Midbrain (tissue), 1 donor: Measurements from ENCODE around the gene FFAR1.
A peak's percentile ranks its signal among the peaks of the same experiment; 100 is the strongest.

ENCODE experiments used
- DNase-seq: peaks from one replicate; lab custom pipeline; 2025; lab: John Stamatoyannopoulos, UW

The FFAR1 gene

DNA sequence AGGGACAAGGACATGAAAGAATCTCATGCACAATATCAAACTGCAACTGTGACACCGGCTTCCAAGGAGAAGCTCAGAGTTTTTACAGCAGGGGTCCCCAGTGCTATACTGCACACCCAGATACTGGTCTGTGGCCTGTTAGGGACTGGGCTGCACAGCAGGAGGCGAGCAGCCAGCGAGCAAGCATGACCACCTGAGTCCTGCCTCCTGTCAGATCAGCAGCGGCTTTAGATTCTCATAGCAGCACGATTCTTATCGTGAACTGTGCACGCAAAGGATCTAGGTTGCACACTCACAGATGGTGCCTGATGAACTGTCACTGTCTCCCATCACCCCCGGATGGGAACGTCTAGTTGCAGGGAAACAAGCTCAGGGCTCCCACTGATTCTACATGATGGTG is 31.8 kb upstream of the FFAR1 start:
- no peak for DNase-seq

GRCh38 chr19:35316560-35316959 is 31.1 kb upstream of the FFAR1 start:
- DNase-seq, result no peak

GRCh38 chr19:35317464-35318043 is 30.1 kb upstream of the FFAR1 start:
- DNase-seq, result peak; percentile 6

- peak; percentile 54 for DNase-seq
These were observed 28.8 kb upstream of the FFAR1 start for GRCh38 chr19:35318679-35319448.

DNA sequence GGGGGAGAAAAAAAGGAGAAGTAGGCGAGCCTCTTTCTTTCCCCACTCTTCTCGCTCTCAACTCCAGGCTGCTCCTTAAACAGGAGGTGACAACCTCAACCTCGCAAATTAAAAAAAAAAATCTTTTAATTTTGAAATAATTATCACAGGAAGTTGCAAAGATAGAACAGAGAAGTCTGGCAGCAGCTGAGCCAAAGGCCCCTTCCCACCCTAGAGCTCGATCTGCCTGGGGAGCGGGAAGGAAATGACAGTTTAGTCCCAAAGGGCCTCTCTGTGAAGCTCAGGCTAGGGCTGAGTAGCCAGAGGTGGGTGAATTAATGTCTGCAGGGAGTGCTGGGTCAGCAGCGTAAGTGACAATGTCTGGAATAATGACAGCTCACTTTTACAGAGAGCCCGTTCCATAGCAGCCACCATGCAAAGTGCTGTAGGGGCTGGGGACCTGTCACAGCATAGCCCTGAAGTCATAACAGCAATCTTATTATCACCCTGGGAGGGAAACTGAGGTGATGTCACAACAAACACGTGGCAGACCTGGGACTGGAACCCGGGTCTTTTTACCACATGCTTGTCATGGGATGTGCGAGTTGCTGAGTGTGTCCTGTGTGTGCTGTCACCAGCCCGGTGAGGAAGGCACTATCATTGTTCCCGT is 27.5 kb upstream of the FFAR1 start:
- DNase-seq, result no peak

DNA sequence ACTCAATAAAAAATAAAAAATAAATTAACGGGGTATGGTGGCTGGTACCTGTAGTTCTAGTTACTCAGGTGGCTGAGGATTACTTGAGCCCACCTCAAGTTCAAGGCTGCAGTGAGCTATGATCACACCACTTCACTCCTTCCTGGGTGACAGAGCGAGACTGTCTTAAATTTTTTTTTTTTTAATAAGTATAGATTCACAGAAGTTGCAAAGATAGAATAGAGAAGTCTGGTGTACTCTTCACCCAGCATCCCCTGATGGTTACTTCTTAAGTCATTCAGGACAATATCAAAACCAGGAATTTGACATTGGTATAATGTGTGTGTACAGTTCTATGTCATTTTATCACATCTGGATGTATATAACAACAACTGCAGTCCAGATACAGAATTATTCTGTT is 26.4 kb upstream of the FFAR1 start:
- no peak for DNase-seq

DNA sequence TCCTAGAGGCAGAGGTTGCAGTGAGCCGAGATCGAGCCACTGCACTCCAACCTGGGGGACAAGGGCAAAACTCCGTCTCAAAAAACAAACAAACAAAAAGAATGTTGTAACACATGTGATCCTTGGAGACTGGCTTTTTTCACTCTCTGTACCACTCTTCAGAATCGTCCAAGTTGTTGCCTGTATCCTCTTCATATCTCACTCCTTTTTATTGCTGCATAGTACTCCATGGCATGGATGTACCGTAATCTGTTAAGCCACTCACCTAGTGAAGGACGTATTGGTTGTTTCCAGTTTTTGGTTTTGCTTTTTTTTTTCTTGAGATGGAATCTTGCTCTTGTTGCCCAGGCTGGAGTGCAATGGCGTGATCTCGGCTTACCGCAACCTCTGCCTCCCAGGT is 25.7 kb upstream of the FFAR1 start:
- no peak for DNase-seq

GRCh38 chr19:35327642-35328041 is 20.1 kb upstream of the FFAR1 start:
- no peak for DNase-seq

DNA sequence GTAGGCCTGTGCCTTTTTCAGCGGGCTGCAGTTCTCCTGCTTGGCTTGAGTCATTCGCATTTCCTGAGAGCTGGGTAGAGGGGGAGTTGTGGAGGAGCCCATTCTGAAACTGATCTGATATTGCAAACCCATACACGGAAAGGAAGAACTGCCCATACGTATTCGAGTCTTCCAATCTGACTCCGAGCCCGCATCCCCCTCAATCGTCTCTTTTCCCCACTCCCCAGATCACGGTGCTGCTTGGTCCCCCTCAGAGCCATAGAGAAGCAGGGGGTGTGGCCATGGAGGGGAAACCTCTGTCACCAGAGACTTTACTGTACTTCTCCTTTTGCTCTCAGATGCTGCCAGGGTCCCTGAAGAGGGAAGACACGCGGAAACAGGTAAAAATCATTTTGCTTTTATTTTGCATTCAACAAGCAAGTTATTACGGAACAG is 18.8 kb upstream of the FFAR1 start, which contains the start of gene CD22:
CD22 (plus strand) TSS at position 337 of the 435 bp plus-strand sequence. CDS start 2,854 bp downstream, outside the sequence.
- DNase-seq, result no peak

- no peak for DNase-seq
These were observed 18.4 kb upstream of the FFAR1 start for GRCh38 chr19:35329323-35329722.

- DNase-seq, result no peak
These were observed 17.2 kb upstream of the FFAR1 start for GRCh38 chr19:35330475-35330874.

GRCh38 chr19:35331551-35332214 is 16.0 kb upstream of the FFAR1 start:
- no peak for DNase-seq

DNA sequence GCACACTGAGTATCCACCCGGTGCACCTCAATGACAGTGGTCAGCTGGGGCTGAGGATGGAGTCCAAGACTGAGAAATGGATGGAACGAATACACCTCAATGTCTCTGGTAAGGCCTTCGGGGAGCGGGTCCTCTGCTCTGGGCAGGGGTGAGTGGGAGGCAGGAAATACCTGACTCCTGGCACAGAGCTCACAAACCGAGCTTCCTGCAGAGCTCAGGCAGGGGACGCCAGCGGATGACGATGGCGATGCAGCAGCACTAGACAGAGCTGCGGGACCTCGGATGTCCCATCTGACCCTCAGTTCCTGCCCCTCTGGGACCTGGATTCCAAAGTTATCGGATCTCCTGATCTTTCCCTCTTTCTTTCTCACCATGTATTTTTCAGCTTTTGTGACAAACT is 14.9 kb upstream of the FFAR1 start:
- DNase-seq, result no peak

- no peak for DNase-seq
These were observed 13.5 kb upstream of the FFAR1 start for GRCh38 chr19:35334144-35334753.

DNA sequence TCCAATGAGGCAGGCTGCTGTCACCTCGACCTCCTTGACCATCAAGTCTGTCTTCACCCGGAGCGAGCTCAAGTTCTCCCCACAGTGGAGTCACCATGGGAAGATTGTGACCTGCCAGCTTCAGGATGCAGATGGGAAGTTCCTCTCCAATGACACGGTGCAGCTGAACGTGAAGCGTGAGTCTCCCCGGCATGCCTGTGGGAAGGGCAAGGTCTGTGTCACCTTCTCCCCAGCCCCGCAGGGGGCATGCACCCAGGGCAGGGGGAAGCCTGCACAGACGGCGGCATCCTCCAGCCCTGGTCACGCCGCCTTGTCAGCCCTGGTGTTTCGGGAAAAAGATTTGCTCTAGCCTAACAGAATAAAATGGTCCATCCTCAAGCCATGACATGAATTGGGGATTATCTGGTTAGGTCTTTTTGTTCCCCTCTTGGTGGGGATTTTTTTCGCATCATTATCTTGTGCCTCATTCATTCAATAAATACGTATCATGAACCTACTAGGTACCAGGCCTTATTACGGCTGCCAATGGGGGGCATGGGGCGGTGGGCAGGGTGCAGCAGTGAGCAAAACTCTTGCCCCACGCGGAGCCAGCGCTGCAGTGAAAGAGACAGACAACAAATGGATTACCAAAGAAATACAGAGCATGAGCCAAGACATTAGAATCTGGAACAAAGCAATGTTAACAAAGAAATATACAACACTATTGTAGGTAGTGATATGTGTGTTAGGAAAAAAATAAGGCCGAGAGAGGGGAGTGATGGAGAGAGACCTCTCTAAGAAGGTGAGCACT is 11.3 kb upstream of the FFAR1 start:
- DNase-seq, result no peak

DNA sequence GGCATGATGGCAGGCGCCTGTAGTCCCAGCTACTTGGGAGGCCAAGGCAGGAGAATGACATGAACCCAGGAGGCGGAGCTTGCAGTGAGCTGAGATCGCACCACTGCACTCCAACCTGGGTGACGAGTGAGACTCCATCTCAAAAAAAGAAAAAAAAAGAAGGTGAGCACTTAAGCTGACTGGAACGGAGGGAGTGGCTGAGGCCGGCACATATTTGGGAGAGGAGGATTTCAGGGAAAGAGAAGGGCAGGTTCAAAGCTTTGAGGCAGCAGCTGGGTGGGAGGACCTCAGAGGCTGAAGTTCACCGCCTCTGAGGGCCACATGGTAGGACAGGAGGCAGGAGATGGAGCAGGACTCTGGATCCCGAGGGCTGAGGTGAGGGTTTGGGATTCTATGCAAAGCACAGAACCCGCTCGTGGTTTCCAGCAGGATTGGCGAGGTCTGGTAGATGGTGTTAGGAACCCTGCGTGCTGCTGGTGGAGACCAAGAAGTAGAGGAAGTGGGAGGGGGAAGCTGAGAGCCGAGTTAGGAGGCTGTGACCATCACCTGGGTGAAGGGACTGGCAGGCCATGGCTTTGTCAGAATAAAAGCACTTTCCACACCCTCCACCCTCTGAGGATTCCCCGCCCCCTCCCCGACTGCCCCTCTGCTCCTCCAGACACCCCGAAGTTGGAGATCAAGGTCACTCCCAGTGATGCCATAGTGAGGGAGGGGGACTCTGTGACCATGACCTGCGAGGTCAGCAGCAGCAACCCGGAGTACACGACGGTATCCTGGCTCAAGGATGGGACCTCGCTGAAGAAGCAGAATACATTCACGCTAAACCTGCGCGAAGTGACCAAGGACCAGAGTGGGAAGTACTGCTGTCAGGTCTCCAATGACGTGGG is 10.4 kb upstream of the FFAR1 start:
- DNase-seq, result no peak

GRCh38 chr19:35337984-35338296 is 9.8 kb upstream of the FFAR1 start:
- DNase-seq, result no peak

DNA sequence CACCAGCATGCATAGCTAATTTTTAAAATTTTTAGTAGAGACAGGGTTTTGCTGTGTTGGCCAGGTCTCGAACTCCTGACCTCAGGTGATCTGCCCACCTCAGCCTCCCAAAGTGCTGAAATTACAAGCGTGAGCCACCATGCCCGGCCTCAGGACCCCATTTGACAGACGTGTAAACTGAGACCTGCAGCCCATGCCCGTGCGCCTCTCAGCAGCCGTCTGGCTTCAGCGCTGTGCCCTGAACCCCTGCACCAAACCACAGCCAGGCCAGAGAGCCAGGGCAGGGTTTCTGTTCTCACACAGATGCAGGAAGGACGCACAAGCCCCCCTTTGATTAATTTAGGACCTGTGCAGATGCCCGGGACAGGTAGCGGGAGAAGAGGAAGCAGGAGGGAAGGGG is 7.3 kb upstream of the FFAR1 start:
- DNase-seq, result no peak

- DNase-seq, result no peak
These were observed 6.7 kb upstream of the FFAR1 start for GRCh38 chr19:35341006-35341405.

DNA sequence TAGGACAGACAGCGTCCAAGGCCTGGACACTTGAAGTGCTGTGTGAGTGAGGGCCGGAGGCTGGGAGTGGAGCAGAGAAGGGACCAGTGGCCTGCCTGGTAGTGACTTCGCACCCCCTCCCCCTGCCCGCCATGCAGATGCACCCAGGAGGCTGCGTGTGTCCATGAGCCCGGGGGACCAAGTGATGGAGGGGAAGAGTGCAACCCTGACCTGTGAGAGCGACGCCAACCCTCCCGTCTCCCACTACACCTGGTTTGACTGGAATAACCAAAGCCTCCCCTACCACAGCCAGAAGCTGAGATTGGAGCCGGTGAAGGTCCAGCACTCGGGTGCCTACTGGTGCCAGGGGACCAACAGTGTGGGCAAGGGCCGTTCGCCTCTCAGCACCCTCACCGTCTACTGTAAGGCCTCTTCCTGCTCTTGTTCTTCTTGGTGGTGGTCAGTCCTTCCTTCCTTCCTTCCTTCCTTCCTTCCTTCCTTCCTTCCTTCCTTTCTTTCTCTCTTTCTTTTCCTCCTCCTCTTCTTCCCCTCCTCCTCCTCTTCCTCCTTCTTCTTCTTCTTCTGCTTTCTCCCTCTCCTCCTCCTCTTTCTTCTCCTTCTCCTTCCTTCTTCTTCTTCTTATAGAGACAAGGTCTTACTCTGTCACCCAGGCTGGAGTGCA is 6.0 kb upstream of the FFAR1 start:
- DNase-seq, result no peak
